HK-2 (cell line): Measurements from ENCODE around the gene GNB1.
A peak's percentile ranks its signal among the peaks of the same experiment; 100 is the strongest.

ENCODE experiments used
- DNase-seq: peaks from one replicate; pipeline ENCODE4 v3.0.0-alpha.2; 2018; ENCODE audit not compliant: unreplicated experiment

GNB1 gene

DNA sequence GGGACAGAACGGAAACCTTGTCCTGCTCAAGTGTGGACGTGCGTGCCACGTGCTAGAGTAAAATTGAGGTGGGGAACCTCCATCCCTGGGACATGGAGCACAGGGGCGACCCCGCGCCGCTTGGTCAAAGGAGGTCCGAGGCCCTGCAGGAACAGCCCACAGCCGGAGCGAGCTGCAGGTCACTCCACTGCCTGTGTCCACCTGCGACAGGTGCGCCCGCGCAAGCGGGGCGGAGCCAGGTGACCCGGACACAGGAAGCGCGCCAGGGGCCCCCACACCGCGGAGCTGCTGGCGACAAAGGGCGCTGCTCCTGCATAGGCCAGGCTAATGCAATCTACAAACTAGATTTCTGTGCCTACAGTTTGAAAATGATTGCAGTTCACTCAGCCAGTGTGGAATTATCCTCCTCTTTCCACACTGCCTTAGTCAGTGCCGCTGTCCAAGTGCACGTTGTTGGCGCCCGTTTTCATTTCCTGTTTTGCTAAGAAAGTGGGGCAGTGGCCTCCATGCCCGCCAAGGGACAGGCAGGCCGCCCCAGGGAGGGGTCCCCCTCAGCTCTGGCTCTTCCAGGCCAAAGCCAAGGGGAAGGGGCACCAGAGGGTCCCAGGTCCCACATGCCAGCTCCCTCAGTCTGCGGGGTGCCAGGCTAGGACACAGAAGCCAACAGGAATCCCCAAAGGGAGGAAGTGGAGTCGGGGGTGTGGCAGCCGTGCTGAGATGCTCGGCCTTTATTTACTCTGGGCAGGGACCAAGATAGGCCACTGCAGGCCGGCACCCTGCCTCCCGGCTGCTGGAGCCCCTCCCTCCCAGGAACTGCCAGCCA is 108.3 kb downstream of the GNB1 start:
- DNase-seq = peak; percentile 76

DNA sequence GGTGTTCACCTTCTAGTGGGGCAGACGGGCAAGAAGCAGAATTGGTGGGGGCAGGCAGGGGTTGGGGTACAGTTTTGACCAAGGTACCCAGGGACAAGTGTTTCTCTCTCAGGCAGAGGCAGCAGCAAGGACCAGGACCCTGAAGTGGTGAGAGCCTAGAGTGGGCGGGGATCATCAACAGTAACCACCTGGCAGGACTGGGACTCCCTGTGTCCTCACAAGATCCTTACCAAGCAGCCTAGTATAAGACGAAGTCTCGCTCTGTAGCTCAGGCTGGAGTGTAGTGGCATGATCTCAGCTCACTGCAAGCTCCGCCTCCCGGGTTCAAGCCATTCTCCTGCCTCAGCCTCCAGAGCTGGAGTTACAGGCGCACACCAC is 109.4 kb downstream of the GNB1 start:
- DNase-seq = no peak

DNA sequence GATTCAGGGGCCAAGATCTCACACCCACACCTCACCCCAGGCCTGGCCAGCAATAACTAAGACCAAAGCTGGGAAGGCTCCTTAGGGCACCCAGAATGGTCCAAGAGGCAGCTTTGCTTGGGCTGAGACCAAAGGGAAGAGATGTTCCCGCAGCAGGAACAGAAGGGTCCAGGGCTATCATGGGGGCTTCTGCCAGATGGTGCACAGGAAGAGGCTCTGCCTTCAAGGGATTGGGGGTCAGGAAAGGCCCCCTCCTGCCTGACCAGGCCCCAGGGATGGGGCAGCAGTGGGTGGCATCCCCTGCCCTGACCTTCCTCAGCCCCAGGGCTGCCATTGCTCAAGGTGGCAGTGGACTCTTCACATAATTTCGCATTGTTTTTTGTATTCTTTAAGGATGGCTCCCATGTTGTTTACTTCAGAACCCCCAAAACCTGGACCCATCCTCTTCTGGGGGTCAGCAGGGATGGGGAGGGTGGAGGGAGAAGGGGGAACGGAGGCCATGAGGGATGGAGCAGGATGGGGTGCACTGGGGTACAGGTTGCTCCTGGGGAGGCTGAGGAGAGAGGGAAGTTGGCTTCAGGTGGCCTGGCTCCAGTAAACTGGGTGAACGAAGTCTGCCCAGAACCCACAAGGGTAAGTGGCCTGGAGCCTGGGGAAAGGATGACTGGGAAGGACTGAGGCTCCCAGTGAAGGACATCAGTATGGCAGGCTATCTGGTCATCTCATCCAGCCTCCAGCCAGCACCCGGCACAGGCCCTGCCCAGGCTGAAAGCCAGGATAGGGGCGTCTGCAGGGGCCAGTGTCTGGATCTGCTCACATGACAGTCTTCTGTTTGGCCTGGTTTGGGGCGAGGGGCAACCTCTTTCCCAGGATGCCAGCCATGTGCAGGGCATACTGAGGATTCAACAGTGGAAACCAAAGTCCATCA is 110.0 kb downstream of the GNB1 start:
- no peak for DNase-seq

GRCh38 chr1:1779691-1780597 is 110.9 kb downstream of the GNB1 start:
- peak; percentile 22 for DNase-seq

DNA sequence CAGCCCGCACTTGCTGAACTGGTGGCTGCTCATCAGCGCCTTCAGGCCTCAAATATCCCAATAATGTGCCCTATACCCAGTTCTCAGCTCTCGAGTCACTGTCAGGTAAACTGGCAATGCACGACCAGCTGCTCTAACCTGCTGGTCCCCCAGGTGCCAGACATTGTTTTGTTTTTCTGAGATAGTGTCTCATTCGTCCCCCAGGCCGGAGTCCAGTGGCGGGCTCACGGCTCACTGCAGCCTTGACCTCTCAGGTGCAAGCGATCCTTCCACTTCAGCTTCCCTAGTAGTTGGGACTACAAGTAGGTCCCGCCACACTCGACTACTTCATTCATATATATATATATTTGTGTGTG is 111.6 kb downstream of the GNB1 start:
- no peak for DNase-seq

DNA sequence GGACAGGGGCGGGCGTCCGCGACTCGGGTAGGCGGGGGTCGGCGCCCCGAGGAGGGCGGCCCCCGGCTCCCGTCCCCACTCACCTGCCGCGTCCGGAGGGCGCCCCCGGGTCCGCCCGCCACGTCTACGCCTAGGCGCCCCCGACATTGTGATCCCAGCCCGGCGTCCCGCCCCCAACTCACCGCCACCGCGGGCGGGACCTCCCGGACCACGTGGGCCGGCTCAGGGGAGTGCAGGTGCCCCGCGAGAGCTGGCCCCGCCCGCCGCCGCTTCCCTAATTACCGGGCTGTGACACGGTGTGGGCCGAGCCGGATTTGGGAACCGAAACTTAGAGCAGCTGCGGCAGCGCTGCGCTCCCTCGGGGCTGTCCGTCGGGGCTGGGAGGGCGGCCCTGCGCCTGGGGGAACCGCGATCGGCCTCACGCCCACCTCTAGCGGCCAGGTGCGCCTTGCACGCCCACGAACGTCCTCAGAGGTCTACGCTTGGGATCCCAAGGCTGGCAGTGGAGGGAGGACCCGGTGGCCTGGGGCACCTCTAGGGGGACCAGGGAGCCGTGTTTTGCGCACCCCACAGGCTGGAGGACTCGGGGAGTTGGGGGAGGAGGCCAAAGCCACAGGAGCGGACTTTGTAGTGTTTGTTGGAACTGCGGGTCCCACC is 112.1 kb downstream of the GNB1 start:
- peak; percentile 79 for DNase-seq

- DNase-seq = peak; percentile 74
These were observed 112.8 kb downstream of the GNB1 start, which contains the start of gene NADK for GRCh38 chr1:1777950-1778662. Gene NADK (minus strand): TSS chr1:1778470. CDS start chr1:1765406, 13,064 bp downstream.

- DNase-seq = no peak
These were observed 113.3 kb downstream of the GNB1 start for GRCh38 chr1:1777583-1777899.

DNA sequence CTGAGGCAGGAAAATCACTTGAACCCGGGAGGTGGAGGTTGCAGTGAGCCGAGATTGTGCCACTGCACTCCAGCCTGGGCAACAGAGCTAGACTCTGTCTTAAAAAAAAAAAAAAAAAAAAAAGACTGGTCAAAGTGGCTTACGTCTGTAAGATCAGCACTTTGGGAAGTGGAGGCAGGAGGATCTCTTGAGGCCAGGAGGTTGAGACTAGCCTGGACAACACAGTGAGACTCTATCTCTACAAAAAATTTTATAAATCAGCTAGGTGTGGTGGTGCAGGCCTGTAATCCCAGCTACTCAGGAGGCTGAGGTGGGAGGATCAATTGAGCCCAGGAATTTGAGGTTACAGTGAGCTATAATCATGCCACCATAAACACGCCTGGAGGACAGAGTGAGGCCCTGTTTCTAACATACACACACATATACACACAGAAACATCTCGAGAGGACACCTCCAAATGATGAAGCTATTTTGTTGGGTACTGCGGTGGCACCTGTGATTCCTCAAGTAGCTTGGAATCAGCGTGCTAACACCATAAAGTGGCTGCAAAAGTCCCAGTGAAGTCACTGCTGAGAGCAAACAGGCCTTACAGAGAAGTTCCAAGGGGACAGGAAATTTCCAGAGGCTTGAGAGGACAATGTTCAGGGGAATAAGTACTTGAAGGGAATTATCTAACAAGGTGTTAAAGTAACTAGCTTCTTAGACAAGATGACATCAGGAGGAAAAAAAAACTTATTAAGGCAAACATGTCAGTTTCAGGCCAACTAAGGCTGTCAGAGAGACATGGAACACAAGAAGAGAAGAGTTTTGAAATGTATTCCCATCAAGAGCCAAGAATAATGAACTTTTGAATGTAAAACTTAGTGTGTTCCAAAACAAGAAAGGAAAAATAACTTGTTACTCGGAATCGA is 114.0 kb downstream of the GNB1 start:
- no peak for DNase-seq

GRCh38 chr1:1775327-1776226 is 115.3 kb downstream of the GNB1 start:
- DNase-seq = no peak

- DNase-seq = no peak
These were observed 117.0 kb downstream of the GNB1 start for GRCh38 chr1:1773874-1774273.

DNA sequence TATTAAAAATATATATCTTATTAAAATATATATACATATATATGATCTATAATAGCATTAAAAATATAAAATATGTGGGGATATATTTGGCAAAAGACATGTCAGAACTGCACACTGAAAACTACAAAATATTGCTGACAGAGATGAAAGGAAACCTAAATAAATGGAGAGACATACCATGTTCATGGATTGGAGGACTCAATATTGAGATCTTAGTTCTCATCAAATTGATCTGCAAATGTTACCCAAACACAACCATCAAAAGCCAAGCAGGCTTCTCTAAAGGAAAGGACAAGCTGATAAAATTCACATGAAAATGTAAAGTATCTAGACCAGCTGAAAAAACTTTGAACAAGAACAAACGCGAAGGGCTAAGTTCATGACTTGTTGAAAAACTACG is 119.8 kb downstream of the GNB1 start:
- no peak for DNase-seq

DNA sequence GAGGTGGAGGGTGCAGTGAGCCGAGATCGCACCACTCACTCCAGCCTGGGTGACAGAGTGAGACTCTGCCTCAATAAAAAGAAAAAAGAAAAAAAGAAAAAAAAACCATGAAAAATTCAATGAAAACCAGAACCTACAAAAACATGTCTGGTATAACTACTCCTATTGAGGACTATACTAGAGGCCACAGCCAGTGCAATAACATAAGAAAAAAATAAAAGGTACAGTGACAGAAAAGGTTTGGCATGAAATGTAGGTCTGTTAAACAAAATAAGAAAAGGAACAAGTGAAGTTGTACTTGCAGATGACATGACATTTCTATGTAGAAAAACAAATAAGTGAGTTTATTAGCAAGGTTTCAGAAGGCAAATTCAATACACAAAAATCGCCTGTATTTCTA is 120.8 kb downstream of the GNB1 start:
- no peak for DNase-seq

GRCh38 chr1:1768249-1768992 is 122.5 kb downstream of the GNB1 start:
- no peak for DNase-seq

DNA sequence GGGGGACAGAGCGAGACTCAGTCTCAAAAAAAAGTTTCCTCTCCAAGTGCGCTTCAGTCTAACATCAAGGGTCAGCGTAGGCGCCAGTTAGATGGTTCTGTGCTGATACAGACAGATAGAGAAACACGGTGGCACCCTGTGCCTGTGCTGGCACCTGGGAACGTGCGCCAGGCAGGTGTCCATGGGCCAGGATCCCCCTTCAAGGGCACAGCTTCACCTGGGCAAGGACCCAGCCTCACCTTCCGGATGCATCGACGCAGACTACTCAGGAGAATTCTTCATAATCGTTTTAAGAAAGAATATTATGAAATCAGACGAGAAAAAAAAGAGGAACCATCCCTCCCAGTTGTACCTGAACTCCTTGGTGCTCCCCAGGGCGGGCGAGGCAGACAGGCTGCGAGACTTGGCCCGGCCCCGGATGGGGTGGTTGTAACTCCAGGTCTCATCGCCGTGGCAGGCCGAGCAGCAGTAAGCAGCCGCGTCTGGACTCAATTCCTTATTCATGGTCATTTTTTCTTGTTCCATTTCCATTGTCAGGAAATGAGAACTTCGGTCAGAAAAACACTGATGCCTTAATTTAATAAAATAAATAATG is 125.9 kb downstream of the GNB1 start:
- no peak for DNase-seq

DNA sequence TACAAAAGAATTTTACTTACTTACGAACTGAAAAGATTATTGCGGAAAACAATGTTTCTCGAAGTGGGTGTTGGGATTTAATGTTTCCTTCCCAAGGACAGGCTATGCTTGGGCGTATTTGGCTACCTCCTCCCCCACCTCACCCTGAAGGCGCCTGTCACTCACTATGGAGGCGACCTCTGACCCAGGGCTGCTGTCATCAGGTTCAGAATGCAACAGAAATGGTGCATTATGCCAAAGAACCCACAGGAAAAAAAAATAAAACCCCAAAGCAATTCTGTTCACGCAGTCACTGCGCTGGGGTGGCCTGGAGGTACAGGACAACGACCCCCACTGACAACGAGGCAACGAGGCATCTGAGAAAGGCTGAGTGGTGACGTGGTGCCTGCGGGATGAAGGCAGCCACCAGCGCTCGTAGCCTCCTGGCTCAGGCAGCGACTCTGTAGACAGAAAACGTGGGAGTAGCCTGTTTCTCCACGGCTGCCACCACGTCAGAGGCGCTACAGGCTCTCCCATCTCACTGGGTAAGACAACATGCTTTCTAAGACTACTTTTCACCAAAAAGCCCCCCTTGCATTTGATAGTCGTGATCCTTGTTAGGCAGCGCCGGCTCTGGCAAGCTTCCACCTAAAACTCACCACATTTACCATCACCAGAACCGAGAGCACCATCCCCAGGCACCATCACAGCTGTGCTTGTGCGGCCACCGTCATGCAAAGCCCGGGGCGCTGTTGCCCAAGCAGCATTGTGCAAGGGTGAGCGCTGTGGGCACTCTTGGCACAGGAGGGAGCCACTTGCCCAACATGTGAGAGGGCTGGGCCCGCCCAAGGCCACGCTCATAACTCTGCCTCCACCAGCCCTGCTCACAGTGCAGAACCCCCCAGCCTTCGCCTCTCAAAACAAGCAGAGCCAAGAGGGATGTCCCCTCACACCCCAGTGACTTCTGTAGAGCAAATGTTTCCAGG is 126.9 kb downstream of the GNB1 start:
- DNase-seq = no peak
